ENCODE results near the gene DEF6.

Gene DEF6

GRCh38 chr6:35297601-35298481 lies at the start of gene DEF6:
TSS of gene DEF6 (plus strand) at chr6:35297818. CDS start at chr6:35297857, 39 bp downstream.
- peak; percentile 94 for FAIRE-seq
- DNase-seq (ENCODE audit: insufficient read length, low spot score): peak; percentile 90

DNA sequence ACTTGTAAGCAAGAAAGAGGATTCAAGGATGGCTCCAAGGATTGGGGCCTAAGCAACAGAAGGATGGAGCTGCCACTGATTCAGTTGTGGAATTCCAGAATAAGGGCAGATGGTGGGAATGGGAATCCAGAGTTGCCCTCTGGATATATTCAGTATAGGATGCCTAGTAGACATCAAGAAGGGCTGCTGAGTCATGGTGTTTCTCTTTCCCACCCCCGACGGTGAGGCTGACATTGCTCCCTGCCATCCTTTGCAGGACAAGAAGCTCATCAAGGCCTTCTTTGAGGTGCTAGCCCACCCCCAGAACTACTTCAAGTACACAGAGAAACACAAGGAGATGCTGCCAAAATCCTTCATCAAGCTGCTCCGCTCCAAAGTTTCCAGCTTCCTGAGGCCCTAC lies 49.3 kb upstream of the DEF6 start:
- peak; percentile 26 for FAIRE-seq
- DNase-seq (ENCODE audit: insufficient read length, low spot score): no peak

DNA sequence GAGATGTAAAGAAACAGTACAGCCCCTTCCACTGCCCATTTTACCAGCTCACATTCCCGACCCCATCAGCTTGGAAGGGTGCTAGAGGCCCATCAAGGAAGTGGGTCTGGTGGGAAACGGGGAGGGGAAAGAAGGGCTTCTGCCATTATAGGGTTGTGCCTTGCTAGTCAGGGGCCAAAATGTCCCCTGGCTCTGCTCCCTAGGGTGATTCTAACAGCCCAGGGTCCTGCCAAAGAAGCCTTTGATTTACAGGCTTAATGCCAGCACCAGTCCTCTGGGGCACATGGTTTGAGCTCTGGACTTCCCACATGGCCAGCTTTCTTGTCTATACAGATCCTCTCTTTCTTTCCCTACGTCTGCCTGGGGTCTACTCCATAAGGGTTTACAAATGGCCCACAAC lies 48.7 kb upstream of the DEF6 start:
- FAIRE-seq: no peak

GRCh38 chr6:35251949-35252348 lies 45.7 kb upstream of the DEF6 start:
- DNase-seq (ENCODE audit: insufficient read length, low spot score) (no peak), FAIRE-seq (no peak)

More for the DNA sequence above, 48.7 kb upstream of the DEF6 start:
- DNase-seq (ENCODE audit: insufficient read length, low spot score): no peak

- FAIRE-seq (no peak), DNase-seq (ENCODE audit: insufficient read length, low spot score) (no peak)
These were observed 44.4 kb upstream of the DEF6 start for GRCh38 chr6:35253249-35253648.

DNA sequence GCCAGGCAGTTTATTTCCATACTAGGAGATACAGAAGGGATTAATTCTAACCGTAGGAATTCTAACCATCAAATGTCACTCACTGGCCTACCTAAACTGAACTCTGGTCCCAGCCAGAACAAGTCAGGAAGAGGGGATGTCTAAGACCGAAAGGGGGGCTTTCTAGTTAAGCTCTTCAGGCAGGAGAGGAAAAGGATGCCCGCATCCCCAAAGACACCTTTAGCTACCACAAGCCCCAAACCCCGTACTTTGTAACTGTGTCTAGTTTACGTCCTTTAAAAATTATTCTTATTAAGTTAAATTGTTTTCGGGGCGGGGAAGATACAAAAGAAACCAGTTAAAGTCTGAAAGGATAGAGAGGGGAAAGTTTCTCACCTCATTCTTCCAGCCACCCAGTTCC lies 39.3 kb upstream of the DEF6 start:
- no peak for FAIRE-seq
- no peak for DNase-seq (ENCODE audit: insufficient read length, low spot score)

GRCh38 chr6:35258858-35259193 lies 38.8 kb upstream of the DEF6 start:
- peak; percentile 62 for FAIRE-seq
- DNase-seq (ENCODE audit: insufficient read length, low spot score): peak; percentile 29

DNA sequence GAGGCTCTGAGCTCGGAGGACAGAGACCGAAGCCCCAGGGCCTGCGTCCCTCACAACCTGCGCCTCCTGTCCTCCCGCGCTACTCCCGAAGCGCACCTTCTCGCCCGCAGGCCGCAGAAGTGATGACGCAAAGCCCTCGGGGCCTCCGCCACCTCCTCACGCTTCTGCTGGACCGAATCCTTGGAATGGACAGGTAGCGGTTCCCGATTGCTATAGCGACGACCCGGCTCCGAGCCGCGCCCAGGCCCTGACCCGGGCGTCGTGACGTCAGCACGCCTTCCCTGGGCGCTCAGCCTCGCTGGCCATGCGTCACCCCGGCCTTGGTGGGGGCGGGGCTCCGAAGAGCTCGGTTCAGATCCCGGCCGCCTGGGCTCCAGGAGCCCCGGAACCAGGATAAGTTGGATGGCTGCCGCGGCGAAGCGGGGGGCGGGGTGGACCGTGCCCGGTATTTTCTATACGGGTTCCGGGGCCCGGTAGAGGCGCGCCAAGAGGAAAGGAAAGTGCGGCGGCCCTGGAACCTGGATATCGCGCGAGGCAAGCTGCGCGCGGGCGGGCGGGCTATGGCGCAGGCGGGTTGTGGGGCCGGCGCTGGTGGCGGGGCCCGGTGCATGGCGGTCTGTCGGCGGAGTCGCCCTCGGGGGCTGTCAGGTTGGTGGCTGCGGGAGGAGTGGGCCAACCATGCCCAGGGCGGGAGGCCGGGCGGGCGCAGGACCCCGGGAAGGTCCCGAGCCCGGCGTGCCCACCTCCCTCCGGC lies 38.2 kb upstream of the DEF6 start, which contains the start of gene ZNF76:
Gene ZNF76 (plus strand): TSS at position 542 of the 754 bp plus-strand sequence. CDS start 21,417 bp downstream, outside the sequence.
- DNase-seq (ENCODE audit: insufficient read length, low spot score): peak; percentile 92
- FAIRE-seq: peak; percentile 84

DNA sequence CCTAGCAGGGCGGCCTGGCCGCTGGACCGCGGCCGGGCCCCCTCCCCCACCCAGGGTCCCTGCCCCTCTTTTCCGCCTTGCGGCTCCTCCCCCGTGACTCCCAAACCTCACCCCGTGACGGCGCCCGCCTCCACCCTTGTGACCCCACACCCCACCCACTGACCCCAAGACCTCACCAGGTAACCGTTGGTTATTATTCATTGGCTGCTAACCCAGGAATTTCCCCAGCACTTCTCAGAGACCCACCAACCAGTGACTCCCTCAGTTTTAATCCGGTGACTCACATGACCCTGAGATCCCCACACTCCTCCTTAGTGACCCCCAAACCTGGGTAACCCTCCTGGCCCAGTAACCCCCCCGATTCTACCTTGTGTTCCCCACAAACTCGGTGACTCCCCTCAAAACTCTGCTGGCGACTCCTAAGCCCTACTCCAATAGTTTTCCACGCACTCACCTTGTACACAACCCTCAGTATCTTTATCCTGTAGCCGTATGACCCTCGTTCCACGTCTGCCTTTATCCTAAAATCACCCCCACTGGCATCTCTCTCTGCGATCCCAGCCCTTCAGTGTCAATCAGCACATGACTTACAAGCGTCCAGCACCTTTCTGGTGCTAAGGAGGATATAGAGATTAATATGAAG lies 37.5 kb upstream of the DEF6 start:
- FAIRE-seq: peak; percentile 68
- peak; percentile 47 for DNase-seq (ENCODE audit: insufficient read length, low spot score)

GRCh38 chr6:35260591-35261570 lies 36.7 kb upstream of the DEF6 start:
- DNase-seq (ENCODE audit: insufficient read length, low spot score) (no peak), FAIRE-seq (no peak)

- FAIRE-seq (no peak), DNase-seq (ENCODE audit: insufficient read length, low spot score) (no peak)
These were observed 35.0 kb upstream of the DEF6 start for GRCh38 chr6:35262596-35262995.

DNA sequence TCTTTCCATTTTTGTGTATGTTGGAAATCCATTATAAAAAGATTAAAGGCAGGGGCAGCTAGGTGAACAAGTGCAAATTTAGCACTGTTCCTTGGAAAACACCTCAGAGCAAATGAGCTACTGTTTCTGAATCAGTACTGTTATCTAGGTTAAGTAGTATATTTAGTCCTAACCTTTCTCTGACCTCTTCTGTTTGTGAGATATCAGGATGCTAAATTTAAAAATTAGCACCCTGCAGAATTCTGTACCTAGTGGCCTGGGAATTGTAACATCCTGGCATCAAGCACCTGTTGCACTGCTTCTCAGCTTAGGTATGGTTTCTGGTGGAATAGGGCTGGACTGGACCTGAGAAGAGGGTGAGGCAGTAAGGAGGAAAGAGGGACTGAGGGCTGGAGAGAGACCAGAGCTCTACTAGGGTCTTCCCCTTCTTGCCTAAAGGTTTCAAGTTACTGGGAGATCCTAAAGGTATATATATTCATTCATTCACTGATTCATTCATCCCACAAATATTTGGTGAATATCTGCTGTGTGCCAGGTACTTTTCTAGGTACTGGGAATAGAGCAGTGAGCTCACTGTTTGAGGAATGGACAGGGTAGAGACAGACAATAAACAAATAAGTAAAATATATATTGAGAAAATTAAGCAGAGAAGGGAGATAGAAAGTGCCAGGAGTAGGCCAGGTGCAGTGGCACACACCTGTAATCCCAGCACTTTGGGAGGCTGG lies 32.9 kb upstream of the DEF6 start:
- FAIRE-seq: no peak
- DNase-seq (ENCODE audit: insufficient read length, low spot score): no peak

- no peak for FAIRE-seq
- no peak for DNase-seq (ENCODE audit: insufficient read length, low spot score)
These were observed 32.1 kb upstream of the DEF6 start for GRCh38 chr6:35265523-35265922.

- DNase-seq (ENCODE audit: insufficient read length, low spot score): no peak
- FAIRE-seq: no peak
These were observed 30.2 kb upstream of the DEF6 start for GRCh38 chr6:35267446-35267845.

DNA sequence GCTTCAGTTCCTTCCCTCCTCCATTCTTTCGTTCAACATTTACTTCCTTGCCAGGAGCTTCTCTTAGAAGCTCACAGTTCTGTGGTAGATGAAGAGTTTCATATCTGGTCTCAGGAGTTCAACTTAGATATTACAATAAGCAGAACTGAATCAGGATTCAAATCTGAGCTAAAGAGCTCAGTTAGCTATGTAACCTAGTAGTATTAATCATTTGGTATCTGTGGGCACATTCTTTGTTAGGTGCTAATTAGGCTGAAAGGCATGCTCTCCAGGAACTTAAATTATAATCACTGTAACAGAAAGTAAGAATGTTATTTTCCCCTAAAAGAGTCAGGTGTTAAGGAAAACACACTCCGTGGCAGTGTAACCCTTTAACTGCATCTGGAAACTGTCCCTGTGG lies 29.7 kb upstream of the DEF6 start:
- FAIRE-seq: no peak
- DNase-seq (ENCODE audit: insufficient read length, low spot score): no peak

DNA sequence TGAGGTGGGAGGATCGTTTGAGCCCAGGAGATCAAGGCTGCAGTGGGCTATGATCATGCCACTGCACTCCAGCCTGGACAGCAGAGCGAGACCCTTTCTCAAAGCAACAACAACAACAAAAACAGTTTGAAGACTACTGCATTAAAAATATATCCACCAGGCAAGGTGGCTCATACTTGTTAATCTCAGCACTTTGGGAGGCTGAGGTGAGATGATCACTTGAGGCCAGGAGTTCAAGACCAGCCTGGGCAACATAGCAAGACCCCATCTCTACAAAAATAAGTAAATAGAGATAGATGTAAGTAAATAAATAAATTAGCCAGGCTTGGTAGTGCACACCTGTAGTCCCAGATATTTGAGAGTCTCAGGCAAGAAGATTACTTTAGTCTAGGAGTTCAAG lies 25.6 kb upstream of the DEF6 start:
- DNase-seq (ENCODE audit: insufficient read length, low spot score) (no peak), FAIRE-seq (no peak)

DNA sequence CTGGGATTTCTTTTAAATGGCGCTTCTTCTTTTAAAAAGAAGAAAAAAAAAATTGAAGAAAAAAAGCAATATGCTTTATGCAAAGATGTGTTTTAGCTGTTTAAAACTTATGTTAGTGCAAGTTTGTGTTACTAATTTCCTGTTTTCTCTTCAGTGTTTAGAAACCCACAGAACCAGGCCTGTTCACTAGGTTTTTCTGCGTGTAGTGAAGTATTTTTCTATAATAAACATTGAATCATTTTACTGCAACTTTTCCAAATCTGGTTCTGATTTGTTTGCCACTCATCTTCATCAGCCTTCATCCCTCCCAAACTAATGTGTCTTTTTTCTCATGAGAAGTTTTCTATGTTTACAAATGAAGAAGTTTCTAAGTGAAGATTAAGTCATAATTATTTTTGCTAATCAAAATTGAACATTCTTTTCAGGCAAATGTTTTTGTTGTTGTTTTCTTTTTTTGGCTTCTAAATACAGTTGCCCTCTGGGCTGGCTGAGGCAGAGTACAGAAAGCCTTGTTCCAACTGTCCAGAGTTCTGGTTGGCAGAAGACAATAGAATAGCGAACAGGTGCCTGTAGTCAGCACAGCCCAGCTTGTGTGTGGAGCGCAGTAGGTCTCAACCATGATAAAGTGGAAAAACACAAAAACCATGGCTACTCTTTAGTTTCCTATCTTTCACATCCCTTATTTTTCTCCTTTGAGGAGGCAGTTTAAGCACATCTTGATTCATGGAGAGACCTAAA lies 23.6 kb upstream of the DEF6 start:
- FAIRE-seq (no peak), DNase-seq (ENCODE audit: insufficient read length, low spot score) (no peak)

DNA sequence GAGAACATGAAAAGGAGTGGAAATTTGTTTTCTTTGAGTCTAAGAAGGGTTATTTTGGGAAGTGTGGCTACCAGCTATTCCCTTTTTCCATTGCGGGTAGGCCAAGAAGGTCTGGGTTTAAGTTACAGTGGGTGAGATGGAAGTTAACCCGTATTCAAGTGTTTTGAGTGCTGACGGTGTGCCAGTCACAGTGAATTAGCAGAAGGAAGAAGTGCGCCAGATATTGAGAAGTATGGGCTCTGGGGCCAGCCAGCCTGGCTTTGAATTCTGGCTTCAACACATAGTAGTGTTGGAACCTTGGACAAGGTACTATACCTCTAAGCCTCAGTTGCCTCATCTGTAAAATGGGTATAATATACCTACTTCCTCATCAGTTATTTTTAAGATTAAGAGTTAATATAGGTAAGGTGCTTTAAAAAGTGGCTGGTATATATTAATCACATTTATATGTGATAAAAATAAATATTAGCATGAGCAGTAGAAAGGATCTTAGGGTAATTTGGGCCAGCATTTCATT lies 21.8 kb upstream of the DEF6 start:
- FAIRE-seq (no peak), DNase-seq (ENCODE audit: insufficient read length, low spot score) (no peak)

- FAIRE-seq: no peak
- DNase-seq (ENCODE audit: insufficient read length, low spot score): no peak
These were observed 18.9 kb upstream of the DEF6 start for GRCh38 chr6:35278708-35279107.
